GM12873 (cell line): ENCODE measurements around the gene FAM204A.

Experiments used
- CTCF ChIP-seq: IDR thresholded peaks from 2 replicates; pipeline ENCODE4 v1.5.1; 2012; ENCODE audit warnings: low read depth, mild to moderate bottlenecking, moderate library complexity, low read length, control low read depth; ENCODE audit not compliant: insufficient read depth; ENCODE audit errors: missing control alignments

The FAM204A gene

GRCh38 chr10:118256209-118256608 is 85.9 kb downstream of the FAM204A start:
- TF ChIP-seq CTCF: no peak

- no peak for TF ChIP-seq CTCF
Measured at GRCh38 chr10:118255355-118255754, 86.8 kb downstream of the FAM204A start.

GRCh38 chr10:118254654-118255053 is 87.5 kb downstream of the FAM204A start:
- TF ChIP-seq CTCF: no peak

- TF ChIP-seq CTCF: no peak
Measured at GRCh38 chr10:118253397-118253796, 88.7 kb downstream of the FAM204A start.

- no peak for TF ChIP-seq CTCF
Measured at GRCh38 chr10:118251791-118252190, 90.3 kb downstream of the FAM204A start.

- no peak for TF ChIP-seq CTCF
Measured at GRCh38 chr10:118249714-118250113, 92.4 kb downstream of the FAM204A start.
